HG02981 (cell line): ENCODE data around the gene RAD23A.

Source experiments
- ATAC-seq: cut with Tn5 transposase; IDR thresholded peaks from one replicate; pipeline ENCODE4 v1.9.1; 2021; ENCODE audit warnings: mild to moderate bottlenecking, moderate library complexity; ENCODE audit not compliant: unreplicated experiment

RAD23A gene

GRCh38 chr19:12983542-12984142 is 38.0 kb downstream of the RAD23A start:
- peak; percentile 48 for ATAC-seq

GRCh38 chr19:12984143-12984627 is 38.5 kb downstream of the RAD23A start:
- no peak for ATAC-seq

GRCh38 chr19:12984683-12985048 is 39.0 kb downstream of the RAD23A start:
- ATAC-seq: no peak

GRCh38 chr19:12985049-12985776 is 39.6 kb downstream of the RAD23A start:
- ATAC-seq: no peak

- no peak for ATAC-seq
These were observed 41.1 kb downstream of the RAD23A start for GRCh38 chr19:12986726-12987125.

- ATAC-seq: no peak
These were observed 41.5 kb downstream of the RAD23A start for GRCh38 chr19:12987190-12987589.

- no peak for ATAC-seq
These were observed 42.1 kb downstream of the RAD23A start for GRCh38 chr19:12987781-12988180.

GRCh38 chr19:12990431-12990830 is 44.8 kb downstream of the RAD23A start:
- no peak for ATAC-seq

- ATAC-seq: no peak
These were observed 45.2 kb downstream of the RAD23A start for GRCh38 chr19:12990853-12991252.

- ATAC-seq: no peak
These were observed 45.6 kb downstream of the RAD23A start for GRCh38 chr19:12991296-12991695.

GRCh38 chr19:12992729-12993128 is 47.1 kb downstream of the RAD23A start:
- ATAC-seq: no peak

- ATAC-seq: no peak
These were observed 47.9 kb downstream of the RAD23A start for GRCh38 chr19:12993562-12993961.

GRCh38 chr19:12994701-12995595 is 49.3 kb downstream of the RAD23A start, which contains the start of gene NFIX:
TSS of gene NFIX (plus strand) at chr19:12995475. CDS start at chr19:12995838, 363 bp downstream.
- no peak for ATAC-seq

- ATAC-seq: no peak
These were observed 50.1 kb downstream of the RAD23A start for GRCh38 chr19:12995596-12996405.

- ATAC-seq: no peak
These were observed 50.9 kb downstream of the RAD23A start for GRCh38 chr19:12996406-12997094.

GRCh38 chr19:12997179-12997966 is 51.7 kb downstream of the RAD23A start:
- no peak for ATAC-seq

GRCh38 chr19:12997967-12998940 is 52.6 kb downstream of the RAD23A start:
- ATAC-seq: no peak

- ATAC-seq: no peak
These were observed 55.5 kb downstream of the RAD23A start for GRCh38 chr19:13001166-13001501.
